Calu3 (cell line): Measurements from ENCODE around the gene MAD1L1. TPM values are rescaled to one million over a fixed set of nuclear protein-coding genes. Genes with fewer than 3 reads are reported as not detected.

Experiments
- BruUV-seq: library from RNA; stranded (reverse); fragments of 400-500 nt; replicated peaks from 2 replicates; lab custom pipeline; 2021; lab: Mats Ljungman, UMichigan
- CTCF ChIA-PET: fragments of 300-600 bp; sonication (Branson Sonifier 250); formaldehyde crosslinking; loops from one replicate; lab custom pipeline; 2022; ENCODE audit warnings: antibody characterized with exemption; lab: Charles Lee
- DNase-seq: peaks from one replicate; pipeline ENCODE4 v3.0.0; 2022
- H3K27ac Mint-ChIP-seq: one replicate; pipeline ENCODE4 v1.8.0; 2022; ENCODE audit warnings: mixed read lengths; ENCODE audit not compliant: unreplicated experiment
- H3K27me3 Mint-ChIP-seq: one replicate; pipeline ENCODE4 v1.8.0; 2022; ENCODE audit warnings: mixed read lengths; ENCODE audit not compliant: unreplicated experiment
- H3K36me3 Mint-ChIP-seq: one replicate; pipeline ENCODE4 v1.8.0; 2022; ENCODE audit warnings: mild to moderate bottlenecking, moderate library complexity, mixed read lengths; ENCODE audit not compliant: insufficient read depth, unreplicated experiment
- H3K4me1 Mint-ChIP-seq: one replicate; pipeline ENCODE4 v1.8.0; 2022; ENCODE audit warnings: mild to moderate bottlenecking, low read depth, mixed read lengths; ENCODE audit not compliant: unreplicated experiment
- H3K4me3 Mint-ChIP-seq: one replicate; pipeline ENCODE4 v1.8.0; 2022; ENCODE audit warnings: mild to moderate bottlenecking, low read depth, moderate library complexity, mixed read lengths; ENCODE audit not compliant: unreplicated experiment
- H3K9me3 Mint-ChIP-seq: one replicate; pipeline ENCODE4 v1.8.0; 2022; ENCODE audit warnings: low read depth, mixed read lengths; ENCODE audit not compliant: unreplicated experiment
- CTCF ChIP-seq: fragments of 200-600 bp; IDR thresholded peaks from one replicate; pipeline ENCODE4 v1.8.0; 2022; ENCODE audit warnings: antibody characterized with exemption; ENCODE audit not compliant: unreplicated experiment
- intact Hi-C: fragments of 100-400 bp; cut with micrococcal nuclease; formaldehyde crosslinking; loops from one replicate; pipeline ENCODE4 v1.10.0; 2022; ENCODE audit not compliant: unreplicated experiment
- total RNA-seq: library from RNA; stranded (reverse); gene quantifications from 2 replicates; pipeline ENCODE4 v1.2.3, GENCODE V29; 2022

Gene MAD1L1
- total RNA-seq, 1 experiment from 2014 or later, result 86.0 TPM

- Mint-ChIP-seq H3K4me1 (no peaks in the 10 kb centered on the region), H3K4me3 (no peak overlapping the region), H3K36me3 (peaks cover 6% of the 10 kb centered on the region), H3K9me3 (no peaks in the 10 kb centered on the region), H3K27ac (no peak overlapping the region), H3K27me3 (no peaks in the 10 kb centered on the region)
- intact Hi-C loops, result no loop called here
- BruUV-seq, result no TSS peak
- DNase-seq, result no peak
- no peak for TF ChIP-seq CTCF
- CTCF ChIA-PET, result no interaction called here
Observed at GRCh38 chr7:2125931-2126330, 106.8 kb downstream of the MAD1L1 start.

GRCh38 chr7:2124604-2125345 lies 108.0 kb downstream of the MAD1L1 start:
- TF ChIP-seq CTCF, result no peak
- Mint-ChIP-seq H3K27ac (no peak overlapping the region), H3K36me3 (no peaks in the 10 kb centered on the region), H3K9me3 (no peaks in the 10 kb centered on the region), H3K4me1 (no peaks in the 10 kb centered on the region), H3K27me3 (no peaks in the 10 kb centered on the region), H3K4me3 (no peak overlapping the region)
- intact Hi-C loops, result no loop called here
- CTCF ChIA-PET, result no interaction called here
- no peak for DNase-seq
- BruUV-seq, result no TSS peak

GRCh38 chr7:2123916-2124315 lies 108.8 kb downstream of the MAD1L1 start:
- no TSS peak for BruUV-seq
- no peak for DNase-seq
- Mint-ChIP-seq H3K9me3 (no peaks in the 10 kb centered on the region), H3K4me1 (no peaks in the 10 kb centered on the region), H3K36me3 (no peaks in the 10 kb centered on the region), H3K27ac (no peak overlapping the region), H3K4me3 (no peak overlapping the region), H3K27me3 (no peaks in the 10 kb centered on the region)
- no peak for TF ChIP-seq CTCF
- intact Hi-C loops, result no loop called here
- CTCF ChIA-PET, result no interaction called here

GRCh38 chr7:2123360-2123759 lies 109.4 kb downstream of the MAD1L1 start:
- no peak for TF ChIP-seq CTCF
- no TSS peak for BruUV-seq
- CTCF ChIA-PET, result no interaction called here
- Mint-ChIP-seq H3K27ac (no peak overlapping the region), H3K27me3 (no peaks in the 10 kb centered on the region), H3K36me3 (no peaks in the 10 kb centered on the region), H3K9me3 (no peaks in the 10 kb centered on the region), H3K4me3 (no peak overlapping the region), H3K4me1 (no peaks in the 10 kb centered on the region)
- DNase-seq, result no peak
- intact Hi-C loops, result no loop called here
